Suprapubic skin (tissue), 3 donors: ENCODE results near the gene P2RX7.

Experiments
- CTCF ChIP-seq, 2 donors: fragments of 200-600 bp in 1 of 2; fragments of 450-650 bp in 1 of 2; sonication (generic) in 1 of 2; IDR thresholded peaks; one replicate each; pipeline ENCODE4 v1.5.1; 2016 to 2019; ENCODE audit warnings: antibody characterized with exemption in 2 of 2, mild to moderate bottlenecking in 1 of 2, moderate library complexity in 1 of 2
- EP300 ChIP-seq: sonication (generic); formaldehyde crosslinking; IDR thresholded peaks from one replicate; pipeline ENCODE4 v1.6.1; 2017; ENCODE audit warnings: antibody characterized with exemption

GRCh38 chr12:121224591-121224990 is 91.9 kb downstream of the P2RX7 start:
- TF ChIP-seq CTCF (IDR thresholded peaks at IDR 0.05) (no peak), EP300 (no peak)
